WI38 (cell line): Measurements from ENCODE around the gene PPP2R5C.
"Not testable (repeated sequence)": the region's sequence is repeated elsewhere in the genome, so short reads cannot be mapped to it uniquely, and the experiment has no call there.

ENCODE experiments used
- H3K4me3 ChIP-seq: 2 replicates; pipeline ENCODE4 v1.5.1; 2011; ENCODE audit warnings: low read depth, mild to moderate bottlenecking, control low read depth, low read length
- CTCF ChIP-seq: IDR thresholded peaks from 2 replicates; pipeline ENCODE4 v1.5.1; 2012; ENCODE audit warnings: low read depth, mild to moderate bottlenecking, control low read depth, low read length

PPP2R5C gene

DNA sequence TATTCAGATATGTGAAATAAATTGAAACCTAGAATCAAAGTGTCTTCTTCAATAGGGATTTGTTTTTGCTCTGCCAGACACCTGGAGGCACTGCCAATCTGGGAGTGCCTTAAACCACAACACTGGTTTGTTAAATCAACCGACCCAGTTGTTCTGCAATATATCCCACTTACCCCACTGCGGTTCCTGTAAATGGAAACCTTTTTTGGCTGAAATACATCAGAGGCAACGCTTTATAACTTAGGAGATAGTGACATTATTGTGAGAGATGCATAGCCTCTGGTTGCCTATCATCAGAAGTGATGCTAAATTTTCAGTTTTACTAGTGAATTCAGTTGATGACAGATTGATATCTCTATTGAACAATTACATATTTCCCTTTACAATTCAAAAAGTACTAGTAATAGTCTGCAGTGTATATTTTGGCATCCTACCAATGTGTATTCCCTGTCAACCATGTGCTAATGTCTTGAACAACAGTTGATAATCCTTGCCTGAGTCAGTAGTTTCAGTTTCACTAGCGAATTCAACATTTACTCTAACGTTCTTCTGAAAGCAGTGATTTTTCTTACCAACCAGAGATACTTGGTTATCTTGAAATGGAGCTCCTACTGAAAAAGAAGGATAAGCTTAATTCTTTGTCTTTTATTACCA is 30.5 kb downstream of the PPP2R5C start:
- TF ChIP-seq CTCF: no peak

GRCh38 chr14:101796016-101796415 is 34.5 kb downstream of the PPP2R5C start:
- no peak overlapping the region for H3K4me3 ChIP-seq
- TF ChIP-seq CTCF: no peak

More for the DNA sequence above, 30.5 kb downstream of the PPP2R5C start:
- peak overlapping the region; percentile 52 for H3K4me3 ChIP-seq

DNA sequence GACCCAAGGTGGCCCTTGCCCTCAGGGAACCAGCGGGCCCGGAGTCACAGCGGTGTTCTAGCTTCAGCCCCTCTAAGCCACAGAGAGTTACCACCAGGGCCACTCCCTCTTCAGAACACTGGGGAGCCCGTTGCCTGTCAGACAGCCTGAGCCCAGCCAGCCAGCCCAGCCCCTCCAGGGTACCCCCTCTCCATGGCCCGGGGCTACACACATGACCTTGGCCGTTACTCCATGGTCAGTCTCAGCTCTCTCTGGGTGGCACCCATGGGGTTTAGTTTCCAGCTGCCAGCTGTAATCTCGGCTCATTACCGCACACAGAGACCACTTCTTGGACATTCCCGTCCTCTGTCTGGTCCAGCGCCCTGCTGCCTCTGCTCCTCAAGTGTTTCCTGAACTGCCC is 35.0 kb downstream of the PPP2R5C start:
- H3K4me3 ChIP-seq: no peak overlapping the region
- no peak for TF ChIP-seq CTCF

- no peak for TF ChIP-seq CTCF
- no peak overlapping the region for H3K4me3 ChIP-seq
Observed at GRCh38 chr14:101797856-101798255, 36.3 kb downstream of the PPP2R5C start.

- H3K4me3 ChIP-seq: not testable (repeated sequence)
Observed at GRCh38 chr14:101804373-101804772, 42.9 kb downstream of the PPP2R5C start.

- H3K4me3 ChIP-seq: not testable (repeated sequence)
Observed at GRCh38 chr14:101806252-101806651, 44.7 kb downstream of the PPP2R5C start.

GRCh38 chr14:101808020-101808641 is 46.6 kb downstream of the PPP2R5C start:
- no peak for TF ChIP-seq CTCF
- no peak overlapping the region for H3K4me3 ChIP-seq

- TF ChIP-seq CTCF: no peak
- H3K4me3 ChIP-seq: peak overlapping the region; percentile 74
Observed at GRCh38 chr14:101808894-101809670, 47.6 kb downstream of the PPP2R5C start.
